ENCODE data around the gene KDM2A. TPM values are rescaled to one million over a fixed set of nuclear protein-coding genes. Genes with fewer than 3 reads are reported as not detected.

KDM2A gene
- total and polyA plus RNA-seq, 2 of the 13 experiments (the other 11 are each of a cell fraction or from before 2014, with no cell fraction given): 31.3 to 31.4 TPM

GRCh38 chr11:67269401-67270255 lies 150.6 kb downstream of the KDM2A start:
- ChIA-PET CTCF (ENCODE audit: low intra/inter-chr PET ratio, low total read pairs) (no interaction called here), POLR2A (interaction anchor here (4.5 kb wide), 1 partner anchor 19 kb away, joined by 19 read pairs; the partner anchor contains the start of gene ANKRD13D)
- Histone ChIP-seq H3K27me3 (ENCODE audit: control insufficient read depth in 1 of 2, insufficient read depth in 2 of 2, low read length in 2 of 2) (no peaks in the 10 kb centered on the region), H2AFZ (ENCODE audit: low read length) (no peak overlapping the region), H3K79me2 (ENCODE audit: insufficient read depth, low read length) (peaks cover 68% of the 10 kb centered on the region), H3K9me3 (ENCODE audit: low read length) (no peaks in the 10 kb centered on the region), H3K9ac (ENCODE audit: insufficient read depth, low read depth, low read length) (0 out of 2 replicates have a peak overlapping the region, but pooled peaks have one; percentile 1), H3K27ac (ENCODE audit: extremely low read length, insufficient read depth, low read length) (no peak overlapping the region), H3K4me1 (ENCODE audit: insufficient read depth, low read length) (peaks cover 47% of the 10 kb centered on the region), H4K20me1 (ENCODE audit: insufficient read depth, low read length) (peaks cover 35% of the 10 kb centered on the region), H3K4me3 (replicated peaks in 1 of 3; ENCODE audit: insufficient read depth in 1 of 3, low read depth in 2 of 3, low read length in 3 of 3) (no peak overlapping the region), H3K4me2 (ENCODE audit: low read depth, low read length) (peak overlapping the region; percentile 2; the same call in 1 of the 2 replicates), H3K36me3 (replicated peaks in 1 of 2; ENCODE audit: control insufficient read depth in 1 of 2, insufficient read depth in 2 of 2, low read length in 2 of 2) (peaks cover 12 to 47% of the 10 kb centered on the region in 2 experiments)
- in situ Hi-C loops (cut with HindIII; ENCODE audit: extremely low pct_ligation_motif_present, low pct_unique_long_range_greater_than_20kb) (no loop called here), intact Hi-C loops (cut with micrococcal nuclease; ENCODE audit: unreplicated experiment) (no loop called here)
- ATAC-seq: no peak
- BruUV-seq (replicated peaks): no TSS peak
- 98% methylated on average over 5 of the region's 15 CpGs for WGBS (ENCODE audit: low lambda C conversion rate)
- TF ChIP-seq HHEX (CRISPR knock-in tag; IDR thresholded peaks at IDR 0.05) (no peak), ZFP82 (CRISPR knock-in tag; IDR thresholded peaks at IDR 0.05; ENCODE audit: borderline replicate concordance) (no peak), NONO (IDR thresholded peaks at IDR 0.05) (no peak), NONO (CRISPR knock-in tag; conservative IDR thresholded peaks at IDR 0.05) (no peak), RELA (CRISPR knock-in tag; IDR thresholded peaks at IDR 0.05) (no peak), SMAD1 (CRISPR knock-in tag; IDR thresholded peaks at IDR 0.05; ENCODE audit: borderline replicate concordance, low read depth) (no peak), GABPB1 (CRISPR knock-in tag; IDR thresholded peaks at IDR 0.05) (no peak), ZNF652 (CRISPR knock-in tag; IDR thresholded peaks at IDR 0.05; ENCODE audit: borderline replicate concordance, low read depth) (no peak), PAWR (CRISPR knock-in tag; IDR thresholded peaks at IDR 0.05; ENCODE audit: borderline replicate concordance) (no peak), RBAK (CRISPR knock-in tag; IDR thresholded peaks at IDR 0.05) (no peak), CENPX (CRISPR knock-in tag; IDR thresholded peaks at IDR 0.05) (no peak), CSRNP1 (CRISPR knock-in tag; IDR thresholded peaks at IDR 0.05) (no peak)
- TF ChIP-seq, protein P1, sequence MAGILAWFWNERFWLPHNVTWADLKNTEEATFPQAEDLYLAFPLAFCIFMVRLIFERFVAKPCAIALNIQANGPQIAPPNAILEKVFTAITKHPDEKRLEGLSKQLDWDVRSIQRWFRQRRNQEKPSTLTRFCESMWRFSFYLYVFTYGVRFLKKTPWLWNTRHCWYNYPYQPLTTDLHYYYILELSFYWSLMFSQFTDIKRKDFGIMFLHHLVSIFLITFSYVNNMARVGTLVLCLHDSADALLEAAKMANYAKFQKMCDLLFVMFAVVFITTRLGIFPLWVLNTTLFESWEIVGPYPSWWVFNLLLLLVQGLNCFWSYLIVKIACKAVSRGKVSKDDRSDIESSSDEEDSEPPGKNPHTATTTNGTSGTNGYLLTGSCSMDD (CRISPR knock-in tag; IDR thresholded peaks at IDR 0.05): no peak
- no peak for FAIRE-seq
- DNase-seq (ENCODE audit: low spot score): no peak
